Measurements from ENCODE around the gene KLF15. TPM values are rescaled to one million over a fixed set of nuclear protein-coding genes. Genes with fewer than 3 reads are reported as not detected.

KLF15 gene
- total RNA-seq, 4 donors from 2014 or later = 3.3 to 10.9 (median 9.4) TPM

DNA sequence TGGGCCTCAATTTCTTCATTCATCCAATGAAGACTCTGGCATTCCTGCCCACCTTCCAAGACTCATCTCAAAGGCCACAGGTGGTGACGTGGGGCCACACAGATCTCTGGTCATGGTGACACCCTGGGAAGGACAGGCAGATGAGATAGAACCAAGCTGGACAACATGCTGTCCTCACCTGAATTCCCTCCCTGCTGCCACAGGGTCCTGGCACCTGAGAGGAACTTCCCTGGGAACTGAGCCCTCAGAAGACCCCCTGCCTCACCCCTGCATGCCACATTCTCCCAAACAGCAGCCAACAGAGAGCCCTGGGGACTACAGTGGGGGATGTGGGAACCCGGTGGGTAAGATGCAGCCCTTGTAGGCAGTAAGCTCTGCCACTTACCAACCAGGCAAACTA lies 10.7 kb downstream of the KLF15 start:
- Histone ChIP-seq H3K4me3 (no peak overlapping the region), H3K9me3 (no peaks in the 10 kb centered on the region), H3K36me3 (peaks cover 0 to 3% (median 0%) of the 10 kb centered on the region in 3 donors), H3K27ac (no peak overlapping the region), H3K27me3 (no peaks in the 10 kb centered on the region), H3K4me1 (no peaks in the 10 kb centered on the region)
- no peak for TF ChIP-seq POLR2A (IDR thresholded peaks at IDR 0.05)
- TF ChIP-seq, protein P1, sequence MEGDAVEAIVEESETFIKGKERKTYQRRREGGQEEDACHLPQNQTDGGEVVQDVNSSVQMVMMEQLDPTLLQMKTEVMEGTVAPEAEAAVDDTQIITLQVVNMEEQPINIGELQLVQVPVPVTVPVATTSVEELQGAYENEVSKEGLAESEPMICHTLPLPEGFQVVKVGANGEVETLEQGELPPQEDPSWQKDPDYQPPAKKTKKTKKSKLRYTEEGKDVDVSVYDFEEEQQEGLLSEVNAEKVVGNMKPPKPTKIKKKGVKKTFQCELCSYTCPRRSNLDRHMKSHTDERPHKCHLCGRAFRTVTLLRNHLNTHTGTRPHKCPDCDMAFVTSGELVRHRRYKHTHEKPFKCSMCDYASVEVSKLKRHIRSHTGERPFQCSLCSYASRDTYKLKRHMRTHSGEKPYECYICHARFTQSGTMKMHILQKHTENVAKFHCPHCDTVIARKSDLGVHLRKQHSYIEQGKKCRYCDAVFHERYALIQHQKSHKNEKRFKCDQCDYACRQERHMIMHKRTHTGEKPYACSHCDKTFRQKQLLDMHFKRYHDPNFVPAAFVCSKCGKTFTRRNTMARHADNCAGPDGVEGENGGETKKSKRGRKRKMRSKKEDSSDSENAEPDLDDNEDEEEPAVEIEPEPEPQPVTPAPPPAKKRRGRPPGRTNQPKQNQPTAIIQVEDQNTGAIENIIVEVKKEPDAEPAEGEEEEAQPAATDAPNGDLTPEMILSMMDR (IDR thresholded peaks at IDR 0.05) = no peak
- DNase-seq = no peak

DNA sequence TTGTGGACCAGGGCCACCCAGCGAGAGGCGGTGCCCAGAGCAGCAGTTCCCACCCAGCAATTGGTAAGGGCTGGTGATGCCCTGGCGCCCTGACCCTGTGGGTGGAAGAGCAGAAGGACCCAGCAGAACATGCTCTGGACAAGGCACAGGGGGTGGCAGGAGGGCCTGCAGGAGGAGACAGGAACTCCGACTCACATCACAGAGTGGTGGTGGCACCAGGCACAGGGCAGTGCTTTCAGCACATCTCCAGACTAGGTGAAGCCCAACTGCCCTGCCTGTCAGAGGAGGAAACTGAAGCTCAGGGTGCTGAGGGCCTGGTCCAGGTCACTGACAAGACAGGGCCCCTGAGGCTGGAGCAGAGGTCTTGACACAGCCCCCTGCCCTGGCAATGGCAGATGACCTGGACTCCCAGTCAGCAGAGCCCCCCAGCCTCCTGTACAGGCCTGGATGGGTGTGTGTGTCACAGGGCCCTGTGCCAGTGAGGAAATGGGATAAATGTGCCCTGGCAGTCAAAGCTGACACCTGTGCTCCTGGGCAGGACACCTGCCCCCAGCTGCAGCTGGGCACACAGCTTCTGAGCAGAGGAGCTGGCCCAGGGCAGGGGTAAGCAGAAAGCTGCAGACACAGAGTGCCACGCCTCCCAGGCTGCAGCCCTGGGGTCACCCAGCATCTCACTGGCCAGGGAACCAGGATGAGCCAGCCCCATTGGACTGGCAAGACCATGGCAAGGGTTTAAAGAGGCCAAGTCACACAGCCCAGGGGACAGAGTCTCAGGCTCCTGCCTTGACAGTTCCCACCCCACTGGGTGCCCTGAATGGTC lies 11.4 kb downstream of the KLF15 start:
- Histone ChIP-seq H3K36me3 (no peaks in the 10 kb centered on the region), H3K9me3 (no peaks in the 10 kb centered on the region), H3K27me3 (no peaks in the 10 kb centered on the region), H3K4me3 (no peak overlapping the region), H3K27ac (no peak overlapping the region), H3K4me1 (no peaks in the 10 kb centered on the region)
- TF ChIP-seq POLR2A (IDR thresholded peaks at IDR 0.05) = no peak
- TF ChIP-seq, protein P1 (IDR thresholded peaks at IDR 0.05) = no peak
- peak in 2 of 3 donors; percentile 36 to 41 for DNase-seq

DNA sequence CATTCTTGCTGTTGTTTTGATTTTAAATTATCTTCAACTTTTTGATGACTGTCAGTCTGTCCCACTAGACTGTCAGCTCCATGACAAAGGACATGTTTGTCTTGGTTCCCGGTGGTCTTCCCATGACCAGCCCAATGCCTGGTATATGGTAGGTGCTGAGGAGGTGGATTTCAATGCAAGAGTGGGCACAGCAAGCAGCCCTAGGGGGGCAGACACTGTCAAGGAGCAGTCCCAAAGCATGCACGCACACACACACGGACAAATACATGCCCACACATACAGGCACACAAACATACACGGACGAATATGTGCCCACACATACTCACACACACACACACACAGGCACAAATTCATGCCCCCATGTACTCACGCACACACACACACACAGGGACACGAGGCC lies 12.0 kb downstream of the KLF15 start:
- no peaks in the 10 kb centered on the region for H3K4me1 ChIP-seq
- no peaks in the 10 kb centered on the region for H3K27me3 ChIP-seq
- no peak overlapping the region for H3K4me3 ChIP-seq
- H3K9me3 ChIP-seq = no peaks in the 10 kb centered on the region
- TF ChIP-seq POLR2A (IDR thresholded peaks at IDR 0.05) = no peak
- TF ChIP-seq, protein P1 (IDR thresholded peaks at IDR 0.05) = no peak
- no peak overlapping the region for H3K27ac ChIP-seq
- H3K36me3 ChIP-seq = no peaks in the 10 kb centered on the region
- DNase-seq = no peak

DNA sequence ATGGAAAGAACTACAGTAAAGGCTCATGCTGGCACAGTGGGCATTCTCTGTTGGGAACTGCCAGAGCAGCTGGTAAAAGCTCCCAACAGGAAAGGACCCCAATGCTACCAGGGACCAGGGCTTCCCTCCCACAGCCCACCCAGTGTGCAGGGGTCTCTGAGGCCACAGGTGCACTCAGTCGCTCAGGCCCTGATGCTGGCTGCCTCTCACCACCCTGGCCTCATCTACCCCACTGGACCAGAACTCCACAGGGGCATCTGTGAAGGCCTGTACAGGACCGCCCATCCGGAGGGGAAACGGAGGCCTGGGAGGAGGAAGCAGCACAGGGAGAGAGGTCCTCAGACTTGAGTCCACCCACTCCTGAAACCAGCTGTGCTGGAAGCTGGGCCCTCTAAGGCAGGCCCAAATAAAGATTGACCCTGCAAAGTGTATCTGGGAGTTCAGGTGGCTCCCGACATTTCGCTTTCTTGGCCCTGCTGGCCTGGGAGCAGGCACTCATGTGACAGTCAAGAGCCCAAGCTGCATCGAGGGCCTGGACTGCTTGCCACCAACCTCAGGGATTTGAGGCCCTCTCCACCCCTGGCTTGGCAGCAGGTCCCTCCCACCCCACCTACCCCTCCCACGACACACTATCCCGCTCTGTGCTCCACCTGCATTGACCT lies 12.7 kb downstream of the KLF15 start:
- no peaks in the 10 kb centered on the region for H3K9me3 ChIP-seq
- no peaks in the 10 kb centered on the region for H3K36me3 ChIP-seq
- H3K27ac ChIP-seq = no peak overlapping the region
- TF ChIP-seq POLR2A (IDR thresholded peaks at IDR 0.05) = no peak
- TF ChIP-seq, protein P1 (IDR thresholded peaks at IDR 0.05) = no peak
- peak in 2 of 3 donors; percentile 37 to 38 for DNase-seq
- H3K4me1 ChIP-seq = no peaks in the 10 kb centered on the region
- no peak overlapping the region for H3K4me3 ChIP-seq
- H3K27me3 ChIP-seq = no peaks in the 10 kb centered on the region

DNA sequence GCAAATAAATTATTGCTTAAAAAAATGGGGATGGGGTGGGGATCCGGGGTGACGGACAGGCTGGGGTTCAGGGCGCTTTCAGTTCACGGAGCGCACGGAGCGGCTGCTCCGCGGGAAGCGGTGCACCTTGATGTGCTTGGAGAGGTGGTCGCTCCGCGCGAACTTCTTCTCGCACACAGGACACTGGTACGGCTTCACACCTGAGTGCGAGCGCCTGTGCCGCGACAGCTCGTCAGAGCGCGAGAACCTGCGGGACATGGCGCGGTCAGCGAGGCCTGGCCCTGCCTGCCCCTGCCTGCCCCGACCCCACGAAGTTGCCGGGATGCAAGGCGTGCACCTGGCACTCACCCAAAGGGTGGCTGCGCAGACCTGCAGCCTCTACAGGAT lies 13.6 kb downstream of the KLF15 start:
- H3K36me3 ChIP-seq = no peaks in the 10 kb centered on the region
- no peak overlapping the region for H3K4me3 ChIP-seq
- no peaks in the 10 kb centered on the region for H3K9me3 ChIP-seq
- no peaks in the 10 kb centered on the region for H3K27me3 ChIP-seq
- no peak for TF ChIP-seq POLR2A (IDR thresholded peaks at IDR 0.05)
- TF ChIP-seq, protein P1 (IDR thresholded peaks at IDR 0.05) = no peak
- DNase-seq = peak in 2 of 3 donors; percentile 28 to 39
- H3K4me1 ChIP-seq = no peaks in the 10 kb centered on the region
- no peak overlapping the region for H3K27ac ChIP-seq
